Erythroblast (primary cell): ENCODE results near the gene ADAMTS18.

Experiments used
- GATA1 ChIP-seq: IDR thresholded peaks from 2 replicates; pipeline ENCODE4 v1.6.1; 2011; ENCODE audit warnings: low read depth, mild to moderate bottlenecking, control low read depth, low read length, moderate library complexity
- POLR2A ChIP-seq: IDR thresholded peaks from 2 replicates; pipeline ENCODE4 v1.6.1; 2011; ENCODE audit warnings: mild to moderate bottlenecking, low read length

DNA sequence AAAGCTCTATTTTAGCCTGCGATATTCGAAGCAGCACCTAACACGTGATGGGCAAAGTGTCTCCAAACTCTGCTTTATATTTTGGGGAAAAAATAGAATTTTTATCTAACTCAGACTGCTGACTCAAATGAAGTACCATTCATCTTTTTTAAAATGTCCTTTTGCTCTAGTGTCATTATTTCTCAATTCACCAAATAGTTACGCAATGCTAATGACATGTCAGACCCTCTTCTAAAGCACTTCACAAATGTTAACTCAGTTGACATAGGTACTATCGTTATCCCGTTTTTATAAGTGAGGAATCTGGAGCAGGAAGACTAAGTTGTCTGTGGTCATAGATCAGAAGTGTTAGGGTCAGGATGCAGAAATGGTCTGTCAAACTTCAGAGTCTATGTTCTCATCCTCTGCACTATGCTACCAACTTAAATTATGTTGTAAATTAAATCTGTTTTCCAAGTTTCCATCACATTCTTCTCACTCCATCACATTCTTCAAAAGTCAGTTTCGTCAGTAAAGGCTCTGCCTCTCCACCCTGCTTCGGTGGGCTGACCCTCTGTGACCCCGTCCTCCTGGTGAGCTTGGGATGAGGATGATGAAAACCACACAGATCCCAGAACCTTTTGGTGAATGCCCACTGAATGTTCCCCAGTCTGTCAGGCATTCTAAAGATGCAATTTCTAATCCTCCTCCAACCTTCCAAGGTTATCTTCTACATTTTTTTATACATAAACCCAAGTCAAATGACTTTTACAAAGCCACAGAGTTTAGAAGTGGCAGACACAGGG, 102.8 kb downstream of the ADAMTS18 start:
- no peak for TF ChIP-seq POLR2A
- no peak for TF ChIP-seq GATA1
